Spleen (tissue), 11 donors: Measurements from ENCODE around the gene FAM110A. TPM values are rescaled to one million over a fixed set of nuclear protein-coding genes. Genes with fewer than 3 reads are reported as not detected.
"Not testable (repeated sequence)": the region's sequence is repeated elsewhere in the genome, so short reads cannot be mapped to it uniquely, and the experiment has no call there.

Source experiments
- DNase-seq: peaks from one replicate; pipeline ENCODE4 v3.0.0-alpha.2; 2020
- H3K27ac ChIP-seq, 8 donors: fragments of 200-600 bp; sonication (generic) in 7 of 8; 1 replicate in 4 of 8; 2 replicates in 4 of 8; pipeline versions ENCODE4 v1.5.0 to v1.8.0; 2016 to 2021; ENCODE audit warnings: inconsistent platforms in 4 of 8, mild to moderate bottlenecking in 4 of 8, moderate library complexity in 1 of 8
- H3K27me3 ChIP-seq, 7 donors: fragments of 200-600 bp; sonication (generic) in 6 of 7; replicated peaks in 1 of 7; 1 replicate in 4 of 7; 2 replicates in 3 of 7; pipeline versions ENCODE4 v1.5.0 to v1.8.0; 2016 to 2021; ENCODE audit warnings: inconsistent platforms in 3 of 7, mild to moderate bottlenecking in 1 of 7
- H3K36me3 ChIP-seq, 6 donors: fragments of 200-600 bp; sonication (generic) in 5 of 6; 1 replicate in 4 of 6; 2 replicates in 2 of 6; pipeline versions ENCODE4 v1.5.0 to v1.8.0; 2016 to 2021; ENCODE audit warnings: inconsistent platforms in 2 of 6
- H3K4me1 ChIP-seq, 6 donors: fragments of 200-600 bp; sonication (generic) in 5 of 6; 1 replicate in 3 of 6; 2 replicates in 3 of 6; pipeline versions ENCODE4 v1.5.0 to v1.8.0; 2016 to 2021; ENCODE audit warnings: inconsistent platforms in 3 of 6
- H3K4me3 ChIP-seq, 8 donors: fragments of 200-600 bp; sonication (generic) in 7 of 8; 1 replicate in 4 of 8; 2 replicates in 4 of 8; pipeline versions ENCODE4 v1.5.0 to v1.8.0; 2016 to 2021; ENCODE audit warnings: inconsistent platforms in 4 of 8, mild to moderate bottlenecking in 4 of 8, moderate library complexity in 2 of 8
- H3K9me3 ChIP-seq, 8 donors: fragments of 200-600 bp; sonication (generic) in 7 of 8; 1 replicate in 4 of 8; 2 replicates in 4 of 8; pipeline versions ENCODE4 v1.5.0 to v1.8.0; 2016 to 2021; ENCODE audit warnings: inconsistent platforms in 4 of 8
- POLR2A ChIP-seq, 3 donors: fragments of 450-650 bp; IDR thresholded peaks; one replicate each; pipeline ENCODE4 v1.5.1; 2017; ENCODE audit warnings: antibody characterized with exemption in 3 of 3, mild to moderate bottlenecking in 1 of 3
- POLR2AphosphoS5 ChIP-seq, 3 donors: sonication (generic); formaldehyde crosslinking; IDR thresholded peaks; one replicate each; pipeline ENCODE4 v1.5.1; 2017; ENCODE audit warnings: antibody characterized with exemption in 3 of 3
- WGBS, 5 donors: extraction: QIAGEN DNeasy Blood & Tissue Kit in 3 of 5; methylation state at CpG; one replicate each; pipeline versions ENCODE4 v1.1.5 to v1.1.7; 2013 to 2018; 5-methylcytosine and 5-hydroxymethylcytosine counted together
- intact Hi-C: fragments of 100-400 bp; cut with DNase I; formaldehyde crosslinking; loops from one replicate; pipeline ENCODE4 v1.15.0; 2023; ENCODE audit warnings: low total_unique reads
- polyA plus RNA-seq, 3 donors: library from polyadenylated mRNA; stranded (reverse); fragments of 200-250 nt; gene quantifications; one replicate each; pipeline ENCODE4 v1.2.1, GENCODE V29; 2013
- total RNA-seq, 7 donors: library from RNA; depleted of rRNA in 3 of 7; stranded (reverse); fragments of >200 nt in 3 of 7; fragmentation: NEBNext Ultra II Directional in 4 of 7; extraction: Animal tissue kit (Norgen Biotek cat#: 25700) in 4 of 7; gene quantifications; one replicate each; pipeline versions ENCODE4 v1.1.0 to v1.2.1, GENCODE V29; 2016 to 2021
- TF ChIP-seq, protein P1 (sequence below), 11 experiments: fragments of 200-600 bp in 7 of 11; fragments of 450-650 bp in 4 of 11; sonication (generic) in 4 of 11; IDR thresholded peaks in 8 of 11; conservative IDR thresholded peaks in 3 of 11; 1 replicate in 7 of 11; 2 replicates in 4 of 11; pipeline versions ENCODE4 v1.4.0 to v1.8.0; 2016 to 2021; ENCODE audit warnings: antibody characterized with exemption in 11 of 11, inconsistent platforms in 4 of 11, mild to moderate bottlenecking in 1 of 11
- donor health status: healthy with polysubstance abuse.
- donor health status: DM: no; HTN: no; CAD: no; lungs with moderate emphysema.
- donor health status: DM: no; HTN: no; CAD: no.
- donor health status: Bipolar disorder and iron deficiency.
- donor health status: healthy.
- donor health status: DM: no; HTN: no; CAD: no.
- donor health status: DM: yes; HTN: yes; CAD: no.

FAM110A gene
- total and polyA plus RNA-seq, 10 donors: 11.3 to 32.0 (median 23.2) TPM

DNA sequence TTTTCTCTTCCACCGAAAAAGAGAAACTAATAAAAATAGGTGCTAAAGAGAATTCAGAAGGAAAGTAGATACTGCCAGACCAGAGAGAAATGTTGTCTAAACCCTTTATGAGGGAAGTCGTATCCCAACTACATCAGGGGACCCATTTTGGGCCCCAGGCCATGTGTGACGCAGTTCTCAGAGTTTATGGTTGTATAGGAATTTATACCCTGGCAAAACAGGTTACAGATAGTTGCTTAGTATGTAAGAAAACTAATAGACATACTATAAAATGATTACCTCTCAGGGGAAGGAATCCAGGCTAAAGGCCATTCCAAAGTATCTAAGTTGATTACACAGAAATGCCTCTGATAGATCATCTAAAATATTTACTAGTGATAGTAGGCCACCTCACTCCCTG, 36.6 kb upstream of the FAM110A start:
- H3K36me3 ChIP-seq: no peaks in the 10 kb centered on the region
- 76 to 92% (median 87%) methylated on average over 3 of the region's 3 CpGs for WGBS, 5 donors

DNA sequence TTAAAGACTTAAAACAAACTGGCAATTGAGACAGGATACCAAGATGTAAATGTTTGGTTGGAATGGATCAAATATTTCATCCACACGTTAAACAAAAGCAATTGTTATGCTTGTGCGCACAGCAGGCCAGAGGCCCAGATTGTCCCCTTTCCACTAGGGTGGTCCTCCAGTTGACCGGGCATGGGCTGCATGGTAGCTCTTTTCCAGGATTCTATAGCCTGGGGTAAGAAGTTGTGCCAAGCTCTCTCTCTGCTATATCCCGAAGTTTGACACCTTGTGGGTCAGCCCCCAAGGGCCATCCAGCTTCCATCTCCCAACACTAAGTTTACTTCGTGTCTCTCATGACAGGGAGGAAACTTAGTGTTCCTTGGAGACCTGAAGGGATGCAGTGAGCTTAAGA, 34.8 kb upstream of the FAM110A start:
- 78 to 84% (median 82%) methylated on average over 5 of the region's 5 CpGs for WGBS, 5 donors
- H3K27ac ChIP-seq, intact Hi-C loops, H3K4me1 ChIP-seq, DNase-seq, H3K36me3 ChIP-seq, H3K9me3 ChIP-seq, H3K4me3 ChIP-seq: not testable (repeated sequence)
- H3K27me3 ChIP-seq: peaks cover 0 to 16% (median 0%) of the 10 kb centered on the region in 7 donors

More for the DNA sequence above, 36.6 kb upstream of the FAM110A start:
- Histone ChIP-seq H3K4me1 (no peaks in the 10 kb centered on the region), H3K4me3 (no peak overlapping the region), H3K27me3 (peaks cover 0 to 16% (median 0%) of the 10 kb centered on the region in 7 donors), H3K27ac (no peak overlapping the region), H3K9me3 (peaks cover 0 to 13% (median 9%) of the 10 kb centered on the region in 8 donors)
- DNase-seq: no peak
- TF ChIP-seq, protein P1, sequence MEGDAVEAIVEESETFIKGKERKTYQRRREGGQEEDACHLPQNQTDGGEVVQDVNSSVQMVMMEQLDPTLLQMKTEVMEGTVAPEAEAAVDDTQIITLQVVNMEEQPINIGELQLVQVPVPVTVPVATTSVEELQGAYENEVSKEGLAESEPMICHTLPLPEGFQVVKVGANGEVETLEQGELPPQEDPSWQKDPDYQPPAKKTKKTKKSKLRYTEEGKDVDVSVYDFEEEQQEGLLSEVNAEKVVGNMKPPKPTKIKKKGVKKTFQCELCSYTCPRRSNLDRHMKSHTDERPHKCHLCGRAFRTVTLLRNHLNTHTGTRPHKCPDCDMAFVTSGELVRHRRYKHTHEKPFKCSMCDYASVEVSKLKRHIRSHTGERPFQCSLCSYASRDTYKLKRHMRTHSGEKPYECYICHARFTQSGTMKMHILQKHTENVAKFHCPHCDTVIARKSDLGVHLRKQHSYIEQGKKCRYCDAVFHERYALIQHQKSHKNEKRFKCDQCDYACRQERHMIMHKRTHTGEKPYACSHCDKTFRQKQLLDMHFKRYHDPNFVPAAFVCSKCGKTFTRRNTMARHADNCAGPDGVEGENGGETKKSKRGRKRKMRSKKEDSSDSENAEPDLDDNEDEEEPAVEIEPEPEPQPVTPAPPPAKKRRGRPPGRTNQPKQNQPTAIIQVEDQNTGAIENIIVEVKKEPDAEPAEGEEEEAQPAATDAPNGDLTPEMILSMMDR (IDR thresholded peaks at IDR 0.05 in 8 of 11, conservative IDR thresholded peaks at IDR 0.05 in 3 of 11): no peak
- TF ChIP-seq POLR2AphosphoS5 (IDR thresholded peaks at IDR 0.05) (no peak), POLR2A (IDR thresholded peaks at IDR 0.05) (no peak)
- intact Hi-C loops: no loop called here

DNA sequence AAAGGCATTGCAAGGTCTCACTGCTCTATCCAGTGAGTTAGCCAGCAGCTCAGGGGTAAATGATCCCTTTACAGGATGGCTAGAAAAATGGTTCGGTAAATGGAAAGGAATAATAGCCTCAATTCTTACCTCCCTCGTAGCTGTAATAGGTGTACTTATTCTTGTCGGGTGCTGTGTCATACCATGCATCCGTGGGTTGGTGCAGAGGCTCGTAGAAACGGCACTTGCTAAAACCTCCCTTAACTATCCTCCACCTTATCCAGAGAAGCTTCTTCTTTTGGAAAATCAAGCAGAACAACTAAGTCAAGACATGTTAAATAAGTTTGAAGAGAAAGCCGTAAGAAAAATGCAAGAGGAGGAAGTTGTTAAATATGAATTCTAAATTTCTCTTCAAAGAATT, 33.5 kb upstream of the FAM110A start:
- H3K4me1 ChIP-seq, H3K9me3 ChIP-seq, H3K36me3 ChIP-seq, H3K4me3 ChIP-seq, DNase-seq, intact Hi-C loops, H3K27ac ChIP-seq: not testable (repeated sequence)
- peaks cover 0 to 16% (median 0%) of the 10 kb centered on the region in 7 donors for H3K27me3 ChIP-seq
- 87 to 91% (median 90%) methylated on average over 7 of the region's 7 CpGs for WGBS, 5 donors

DNA sequence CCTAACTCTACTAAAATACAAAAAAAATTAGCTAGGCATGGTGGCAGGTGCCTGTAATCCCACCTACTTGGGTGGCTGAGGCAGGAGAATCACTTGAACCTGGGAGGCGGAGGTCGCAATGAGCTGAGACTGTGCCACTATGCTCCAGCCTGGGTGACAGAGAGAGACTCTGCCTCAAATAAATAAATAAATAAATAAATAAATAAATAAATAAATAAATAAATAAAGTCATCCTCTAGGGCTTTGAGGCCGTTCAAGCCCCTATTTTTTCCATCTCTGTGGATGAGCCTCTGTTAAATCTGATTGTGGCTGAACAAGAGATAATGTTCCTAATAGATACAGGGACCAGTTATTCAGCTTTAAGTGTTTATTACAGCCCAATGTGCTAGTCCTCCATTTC, 31.8 kb upstream of the FAM110A start:
- Histone ChIP-seq H3K4me3 (no peak overlapping the region), H3K27ac (no peak overlapping the region), H3K36me3 (no peaks in the 10 kb centered on the region), H3K4me1 (no peaks in the 10 kb centered on the region), H3K27me3 (peaks cover 0 to 10% (median 0%) of the 10 kb centered on the region in 7 donors), H3K9me3 (peaks cover 0 to 26% (median 20%) of the 10 kb centered on the region in 8 donors)
- 74 to 85% (median 80%) methylated on average over 3 of the region's 3 CpGs for WGBS, 5 donors
- no peak for DNase-seq
- TF ChIP-seq, protein P1 (IDR thresholded peaks at IDR 0.05 in 8 of 11, conservative IDR thresholded peaks at IDR 0.05 in 3 of 11): no peak
- no peak for TF ChIP-seq POLR2AphosphoS5 (IDR thresholded peaks at IDR 0.05)
- TF ChIP-seq POLR2A (IDR thresholded peaks at IDR 0.05): no peak
- intact Hi-C loops: no loop called here

DNA sequence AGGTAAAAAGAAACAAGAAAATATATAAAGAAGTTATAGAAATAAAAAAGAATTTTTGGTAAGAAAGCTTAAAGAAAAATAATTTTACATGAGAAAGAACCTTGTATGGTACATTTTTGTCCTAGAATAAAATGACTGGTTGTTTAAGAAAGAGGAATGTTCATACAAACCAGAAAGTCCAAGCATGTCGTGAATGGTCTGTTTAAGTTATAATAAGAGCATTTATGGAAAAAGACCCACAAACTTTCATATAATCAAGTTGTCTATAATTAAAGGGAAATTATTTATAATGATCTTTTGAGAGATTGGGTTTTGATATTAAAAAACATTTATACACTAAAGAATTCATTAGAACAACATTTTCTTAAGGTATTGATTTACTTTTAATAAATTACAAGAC, 27.8 kb upstream of the FAM110A start:
- Histone ChIP-seq H3K4me1 (no peaks in the 10 kb centered on the region), H3K27ac (no peak overlapping the region), H3K9me3 (peaks cover 0 to 37% (median 26%) of the 10 kb centered on the region in 8 donors), H3K36me3 (no peaks in the 10 kb centered on the region), H3K4me3 (no peak overlapping the region), H3K27me3 (peaks cover 0 to 36% (median 0%) of the 10 kb centered on the region in 7 donors)
- intact Hi-C loops: no loop called here
- WGBS, 5 donors: 16 to 29% (median 20%) methylated on average over 1 of the region's 1 CpG
- TF ChIP-seq POLR2AphosphoS5 (IDR thresholded peaks at IDR 0.05) (no peak), POLR2A (IDR thresholded peaks at IDR 0.05) (no peak)
- TF ChIP-seq, protein P1 (IDR thresholded peaks at IDR 0.05 in 8 of 11, conservative IDR thresholded peaks at IDR 0.05 in 3 of 11): no peak
- DNase-seq: no peak

DNA sequence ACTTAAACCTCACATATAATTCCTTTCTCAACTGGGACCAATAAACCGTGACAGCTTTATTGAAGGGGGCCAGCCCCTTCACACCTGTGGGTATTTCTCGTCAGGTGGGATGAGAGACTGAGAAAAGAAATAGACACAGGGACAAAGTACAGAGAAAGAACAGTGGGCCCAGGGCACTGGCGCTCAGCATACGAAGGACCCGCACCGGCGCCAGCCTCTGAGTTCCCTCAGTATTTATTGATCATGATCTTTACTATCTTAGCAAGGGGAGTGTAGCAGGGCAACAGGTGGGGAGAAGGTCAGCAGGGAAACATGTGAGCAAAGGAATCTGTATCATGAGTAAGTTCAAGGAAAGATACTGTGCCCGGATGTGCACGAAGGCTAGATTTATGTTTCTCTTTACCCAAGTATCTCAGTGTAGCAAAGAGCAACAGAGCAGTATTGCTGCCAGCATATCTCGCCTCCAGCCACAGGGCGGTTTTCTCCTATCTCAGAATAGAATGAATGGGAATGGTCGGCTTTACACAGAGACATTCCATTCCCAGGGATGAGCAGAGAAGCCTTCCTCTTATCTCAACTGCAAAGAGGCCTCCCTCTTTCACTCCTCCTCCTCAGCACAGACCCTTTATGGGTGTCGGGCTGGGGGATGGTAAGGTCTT, 21.6 kb upstream of the FAM110A start:
- H3K27ac ChIP-seq, intact Hi-C loops, H3K4me3 ChIP-seq, H3K9me3 ChIP-seq, DNase-seq, H3K36me3 ChIP-seq, H3K4me1 ChIP-seq: not testable (repeated sequence)
- H3K27me3 ChIP-seq: peaks cover 0 to 67% (median 2%) of the 10 kb centered on the region in 7 donors
- WGBS, 5 donors: 75 to 85% (median 82%) methylated on average over 13 of the region's 13 CpGs

DNA sequence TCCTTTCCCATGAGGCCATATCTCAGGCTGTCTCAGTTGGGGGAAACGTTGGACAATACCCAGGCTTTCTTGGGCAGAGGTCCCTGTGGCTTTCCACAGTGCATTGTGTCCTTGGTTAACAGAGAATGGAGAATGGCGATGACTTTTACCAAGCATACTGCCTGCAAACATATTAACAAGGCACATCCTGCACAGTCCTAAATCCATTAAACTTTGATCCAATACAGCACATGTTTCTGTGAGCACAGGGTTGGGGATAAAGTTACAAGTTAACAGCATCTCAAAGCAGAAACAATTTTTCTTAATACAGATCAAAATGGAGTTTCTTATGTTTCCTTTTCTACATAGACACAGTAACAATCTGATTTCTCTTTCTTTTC, 21.1 kb upstream of the FAM110A start:
- H3K9me3 ChIP-seq, H3K36me3 ChIP-seq, DNase-seq, intact Hi-C loops, H3K4me3 ChIP-seq, H3K27ac ChIP-seq, H3K4me1 ChIP-seq: not testable (repeated sequence)
- 44 to 61% (median 56%) methylated on average over 2 of the region's 2 CpGs for WGBS, 5 donors
- H3K27me3 ChIP-seq: peaks cover 0 to 63% (median 2%) of the 10 kb centered on the region in 7 donors
